Activated T-cell treated with anti-CD3 and anti-CD28 coated beads for 1 hour (primary cell): Measurements from ENCODE around the gene NDC80.

ENCODE experiments used
- DNase-seq: peaks from one replicate; pipeline ENCODE4 v3.0.0-alpha.2; 2020; ENCODE audit warnings: low read depth

Gene NDC80

GRCh38 chr18:2559249-2559648 lies 12.1 kb upstream of the NDC80 start:
- no peak for DNase-seq

DNA sequence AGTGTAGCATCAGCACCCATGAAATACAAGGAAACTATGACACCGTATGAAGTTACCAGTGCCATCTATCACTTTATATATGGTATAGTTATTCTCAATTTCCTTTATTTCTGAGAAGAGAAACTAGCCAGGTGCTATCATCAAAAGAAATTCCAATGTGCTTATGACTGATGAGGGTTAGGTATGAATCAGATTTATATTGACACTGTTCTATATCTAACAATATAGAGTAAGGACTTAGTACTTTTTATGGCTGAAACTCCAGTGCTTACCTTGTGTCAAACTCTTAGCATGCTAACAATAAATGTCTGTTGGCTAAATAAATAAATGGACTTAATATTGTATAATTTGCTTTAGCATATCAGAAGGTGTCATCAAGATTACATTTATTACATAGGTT lies 7.0 kb upstream of the NDC80 start:
- DNase-seq: no peak

- DNase-seq: no peak
These were observed 3.2 kb upstream of the NDC80 start for GRCh38 chr18:2568129-2568528.

GRCh38 chr18:2568605-2569004 lies 2.8 kb upstream of the NDC80 start:
- no peak for DNase-seq

DNA sequence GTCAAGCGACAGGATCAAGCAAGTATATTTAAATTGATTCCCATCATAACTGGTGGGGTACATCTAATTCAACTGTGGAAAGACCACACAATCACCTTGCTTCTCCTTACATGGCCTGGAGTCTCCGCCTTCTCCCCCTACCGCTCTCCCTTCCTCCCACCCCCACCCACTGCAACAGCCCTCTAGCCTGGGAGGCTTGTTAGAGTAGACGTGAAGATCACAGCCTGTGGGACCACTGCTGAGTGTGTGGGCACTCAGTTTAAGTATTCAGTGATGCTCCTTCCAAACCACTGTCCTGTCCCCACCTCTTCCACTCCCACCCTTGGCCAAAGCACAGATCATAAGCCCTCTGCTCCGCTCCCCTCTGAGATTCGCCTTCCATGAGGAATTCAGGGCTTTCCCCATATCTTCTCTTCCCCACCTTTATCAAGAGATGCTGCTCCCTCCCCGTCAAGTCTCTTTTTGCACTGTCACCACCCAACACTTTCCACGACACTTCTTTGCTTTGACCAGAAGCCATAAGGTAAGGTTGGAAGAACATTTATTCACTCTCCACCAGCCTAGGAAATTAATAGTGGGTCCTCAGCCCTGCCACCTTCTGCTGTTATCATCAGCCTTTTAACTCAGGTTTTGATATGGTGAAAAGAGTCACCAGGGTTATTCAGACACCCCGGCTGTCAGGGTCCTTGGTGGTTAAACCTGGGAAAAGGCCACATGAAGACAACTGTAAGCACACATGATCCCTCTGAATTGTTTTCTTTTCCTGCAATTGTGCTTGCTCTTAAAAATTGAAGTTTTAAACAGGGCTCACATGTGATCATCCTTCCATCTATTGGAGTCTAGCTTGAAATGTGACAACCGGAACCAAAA lies 1.8 kb upstream of the NDC80 start:
- DNase-seq: no peak

DNA sequence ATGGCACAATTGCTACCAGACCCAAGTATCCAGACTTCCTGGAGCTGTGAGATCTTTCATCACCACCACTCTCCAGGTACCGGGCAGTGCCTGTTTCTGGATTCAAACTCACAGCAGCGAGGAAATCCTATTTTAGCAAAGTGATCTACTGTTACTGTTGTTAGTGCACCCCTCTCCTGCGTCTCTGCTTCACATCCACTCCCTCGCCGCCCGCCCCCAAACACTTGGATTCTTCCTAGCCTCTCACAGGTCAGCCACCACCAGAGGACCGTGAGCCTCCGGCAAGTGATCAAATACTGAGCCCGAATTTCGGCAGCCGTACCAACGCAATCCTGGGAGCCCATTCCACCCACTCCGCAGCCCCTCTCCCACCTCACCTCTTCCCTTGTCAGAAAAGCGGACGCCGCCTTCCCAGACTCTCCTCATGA lies 571 bp upstream of the NDC80 start:
- DNase-seq: no peak

DNA sequence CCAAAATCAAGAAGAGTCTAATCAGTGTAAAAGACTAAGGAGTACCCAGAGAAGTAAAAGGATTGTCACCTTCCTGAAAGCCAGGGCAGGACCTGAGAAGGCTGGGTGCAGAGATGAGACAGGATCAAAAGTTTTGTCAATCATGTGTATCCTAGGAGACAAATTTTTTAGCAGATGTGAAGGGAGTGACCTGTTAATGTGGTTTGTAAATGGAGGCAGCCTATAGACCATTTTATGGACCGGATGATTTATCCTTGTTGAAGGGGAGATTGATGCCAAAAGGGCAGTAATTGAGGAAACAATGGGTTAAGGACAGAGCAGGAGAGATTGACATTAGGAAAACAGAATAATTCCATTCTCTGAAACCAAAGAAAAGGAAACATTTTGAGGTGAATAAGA lies 813 bp downstream of the NDC80 start:
- DNase-seq: no peak

GRCh38 chr18:2572892-2573291 lies 1.5 kb downstream of the NDC80 start:
- DNase-seq: no peak

DNA sequence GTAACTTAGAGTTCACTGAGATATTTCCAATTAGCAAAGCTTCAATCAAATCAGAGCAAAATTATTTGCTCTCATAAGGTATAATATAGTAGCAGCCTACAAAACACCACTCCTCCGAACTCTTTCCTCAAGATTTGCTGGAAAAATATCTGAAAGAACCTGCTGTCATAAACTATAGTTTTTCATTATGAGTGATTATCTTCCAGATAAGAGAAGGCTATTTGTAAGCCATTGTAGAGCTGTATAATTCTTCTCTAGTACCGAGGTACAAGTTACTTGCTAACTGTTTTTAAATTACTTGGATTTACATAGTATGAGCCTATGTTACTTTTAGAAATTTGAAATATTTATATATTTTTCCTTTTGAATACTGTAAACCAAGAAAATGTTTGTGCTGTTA lies 2.1 kb downstream of the NDC80 start:
- DNase-seq: no peak

DNA sequence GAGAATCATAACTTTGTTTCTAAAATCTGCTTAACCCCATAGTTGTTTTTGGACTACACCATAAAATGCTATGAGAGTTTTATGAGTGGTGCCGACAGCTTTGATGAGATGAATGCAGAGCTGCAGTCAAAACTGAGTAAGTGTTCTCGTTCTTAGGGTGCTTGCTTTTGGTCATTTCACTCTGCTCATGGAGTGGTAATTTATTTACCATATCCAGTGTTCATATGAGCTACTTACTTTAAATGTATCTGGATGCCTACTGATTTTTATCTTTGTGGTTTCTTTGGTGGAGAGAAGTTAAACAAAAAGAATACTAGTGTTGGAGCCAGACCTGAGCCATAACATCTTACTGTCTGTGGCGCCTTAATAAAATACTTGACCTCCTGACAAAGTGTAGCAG lies 16.4 kb downstream of the NDC80 start:
- DNase-seq: no peak

DNA sequence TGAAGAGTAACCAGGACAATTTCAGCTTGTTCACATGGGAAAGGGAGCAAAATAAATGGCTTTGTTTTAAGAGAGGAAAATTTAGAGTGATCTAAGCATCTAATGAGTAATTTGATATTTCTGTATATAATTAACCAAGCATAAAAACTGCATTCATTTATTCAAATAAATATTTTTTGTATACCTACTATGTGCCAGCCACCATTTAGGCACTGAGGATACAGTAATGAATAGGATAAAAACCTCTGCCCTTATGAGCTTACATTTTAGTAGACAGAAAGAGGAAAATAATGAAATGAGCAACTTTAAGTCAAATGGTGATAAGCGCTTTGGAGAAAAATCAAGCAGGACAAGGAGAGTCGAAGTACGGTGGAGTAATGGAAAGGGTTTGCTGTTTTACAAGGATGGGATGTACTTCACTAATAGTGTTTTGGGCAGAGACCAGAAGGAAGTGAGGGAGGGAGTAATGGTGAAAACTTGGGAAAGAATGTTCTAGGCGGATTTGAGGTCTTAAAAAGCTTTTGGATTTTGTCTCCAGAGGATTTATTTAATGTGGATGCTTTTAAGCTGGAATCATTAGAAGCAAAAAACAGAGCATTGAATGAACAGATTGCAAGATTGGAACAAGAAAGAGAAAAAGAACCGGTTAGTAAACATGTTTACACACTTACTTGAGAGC lies 17.4 kb downstream of the NDC80 start:
- no peak for DNase-seq

DNA sequence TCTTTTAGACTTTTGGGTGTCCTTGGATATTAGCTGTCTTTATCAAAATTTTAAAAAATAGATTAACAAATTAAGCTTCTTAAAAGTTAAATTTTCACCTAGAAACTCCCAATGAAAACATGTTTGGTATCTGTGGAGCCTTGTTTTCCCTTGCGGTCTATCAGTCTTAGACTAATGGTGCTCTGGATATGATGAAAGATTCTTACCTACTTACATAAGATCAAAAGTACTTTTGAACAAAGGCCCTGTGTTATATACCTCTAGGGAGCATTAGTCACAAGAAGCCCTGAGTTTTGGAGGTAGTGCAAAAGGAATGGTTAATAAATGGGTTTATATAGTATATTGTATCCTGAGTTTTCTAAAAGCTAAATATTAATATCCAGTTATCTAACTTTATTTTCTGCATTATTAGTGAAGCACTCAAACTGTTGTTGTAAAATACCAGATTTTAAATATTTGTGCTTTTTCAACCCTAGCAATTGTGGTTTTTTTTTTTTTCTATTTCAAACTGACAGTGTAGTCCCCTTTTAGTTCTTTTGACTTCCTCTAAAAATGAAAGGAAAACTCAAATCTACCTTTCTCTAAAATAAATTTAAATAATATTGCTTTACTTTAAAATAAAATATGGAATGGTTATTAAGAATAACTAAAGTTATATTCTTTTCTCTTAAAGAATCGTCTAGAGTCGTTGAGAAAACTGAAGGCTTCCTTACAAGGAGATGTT lies 18.1 kb downstream of the NDC80 start:
- no peak for DNase-seq

- no peak for DNase-seq
These were observed 18.9 kb downstream of the NDC80 start for GRCh38 chr18:2590303-2590702.

DNA sequence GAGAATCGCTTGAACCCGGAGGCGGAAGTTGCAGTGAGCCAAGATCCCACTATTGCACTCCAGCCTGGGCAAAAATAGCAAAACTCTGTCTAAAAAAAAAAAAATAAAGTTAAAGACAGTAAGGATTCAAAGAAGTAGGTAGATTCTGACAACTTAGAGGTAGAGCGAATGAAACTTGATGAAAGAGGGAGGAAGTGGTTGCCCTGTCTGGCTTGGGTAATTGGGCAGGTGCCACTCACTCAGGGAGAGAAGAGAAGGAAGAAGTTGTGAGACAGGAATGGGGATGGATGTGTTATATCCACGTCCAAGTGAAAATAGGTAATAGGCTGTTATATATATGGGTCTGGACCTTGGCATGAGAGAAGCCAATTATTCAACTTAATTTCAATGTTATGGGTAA lies 26.3 kb downstream of the NDC80 start:
- no peak for DNase-seq

GRCh38 chr18:2602844-2603243 lies 31.5 kb downstream of the NDC80 start:
- no peak for DNase-seq

- no peak for DNase-seq
These were observed 35.0 kb downstream of the NDC80 start for GRCh38 chr18:2606335-2606734.

GRCh38 chr18:2609604-2610003 lies 38.2 kb downstream of the NDC80 start:
- no peak for DNase-seq

- no peak for DNase-seq
These were observed 39.2 kb downstream of the NDC80 start for GRCh38 chr18:2610549-2610948.

DNA sequence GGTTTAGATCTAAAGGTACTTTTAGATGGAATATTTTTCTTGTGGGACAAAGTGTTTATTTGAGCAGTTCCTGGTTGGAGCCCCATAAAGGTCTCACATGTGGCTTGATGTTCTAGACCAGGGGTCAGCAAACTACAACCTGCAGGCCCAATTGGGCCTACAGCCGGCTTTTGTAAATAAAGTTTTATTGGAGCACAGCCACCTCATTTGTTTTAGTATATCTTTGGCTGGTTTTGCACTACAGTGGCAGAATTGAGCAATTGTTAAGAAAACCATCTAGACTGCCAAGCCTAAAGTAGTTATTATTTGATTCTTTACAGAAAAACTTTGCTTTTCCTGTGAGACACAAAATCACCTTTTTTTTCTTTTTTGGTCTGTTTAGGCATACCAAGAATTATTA lies 41.6 kb downstream of the NDC80 start:
- DNase-seq: no peak

DNA sequence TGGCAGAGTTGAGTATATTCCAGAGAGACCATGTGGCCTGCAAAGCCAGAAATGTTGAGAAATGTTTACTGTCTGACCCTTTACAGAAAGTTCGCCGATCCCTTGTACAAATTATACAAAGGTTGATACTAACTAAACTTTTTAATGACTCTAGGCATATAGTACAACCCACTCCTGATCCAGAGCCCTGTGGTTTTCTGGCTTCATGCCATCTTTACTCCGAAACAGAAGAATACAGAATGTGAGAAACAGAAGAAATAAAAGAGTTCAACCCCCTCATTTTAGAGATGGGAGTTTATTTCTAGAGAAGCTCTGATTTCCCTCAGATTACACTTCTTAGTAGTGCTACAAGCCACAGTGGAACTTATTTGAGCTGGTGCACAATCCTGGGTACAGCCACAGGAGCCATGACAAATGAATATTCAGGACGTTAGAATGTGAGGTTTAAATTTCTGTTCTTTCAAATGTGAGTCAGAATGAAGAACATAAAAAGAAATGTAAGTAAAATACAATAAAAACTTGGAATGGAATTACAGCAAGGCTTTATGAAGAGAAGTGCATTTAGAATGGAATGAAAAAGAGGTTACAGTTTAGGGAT lies 46.1 kb downstream of the NDC80 start:
- no peak for DNase-seq

GRCh38 chr18:2618009-2618408 lies 46.7 kb downstream of the NDC80 start:
- no peak for DNase-seq

DNA sequence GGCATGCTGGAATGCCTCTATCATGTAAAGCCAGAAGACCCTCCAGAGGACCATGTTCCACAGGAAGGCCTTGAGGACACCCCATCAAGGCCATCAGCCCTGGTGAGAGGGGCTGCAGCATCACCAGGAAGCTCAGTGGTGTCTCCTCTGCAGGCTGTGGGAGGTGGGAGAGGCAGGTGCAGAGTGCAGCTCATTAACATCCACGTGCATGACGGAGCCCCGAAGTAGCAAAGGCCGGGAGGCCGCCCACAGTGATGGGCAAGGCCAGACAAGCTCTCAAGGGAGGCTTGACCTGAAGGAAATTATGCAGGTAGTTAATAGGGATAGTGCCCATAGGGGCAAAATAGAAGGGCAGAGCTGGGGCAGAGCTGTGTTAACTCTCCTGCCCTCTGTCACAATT lies 53.9 kb downstream of the NDC80 start:
- no peak for DNase-seq
